ENCODE data around the gene PRMT1. TPM values are rescaled to one million over a fixed set of nuclear protein-coding genes. Genes with fewer than 3 reads are reported as not detected.

Gene PRMT1
- total and polyA plus RNA-seq, 8 donors, result 27.2 to 98.7 (median 46.8) TPM

- no peaks in the 10 kb centered on the region for H3K9me3 ChIP-seq
- no peak for FAIRE-seq
- no peaks in the 10 kb centered on the region for H3K27me3 ChIP-seq
- H3K36me3 ChIP-seq, result no peaks in the 10 kb centered on the region
- H3K27ac ChIP-seq, result no peak overlapping the region
- WGBS, 2 donors, result 79 to 85% methylated on average over 6 of the region's 6 CpGs
- no peak for TF ChIP-seq CTCF (IDR thresholded peaks at IDR 0.05)
- intact Hi-C loops (cut with DNase I), result no loop called here
- no peaks in the 10 kb centered on the region for H3K4me1 ChIP-seq
- no peak overlapping the region for H3K4me3 ChIP-seq
- ATAC-seq, result no peak
- no peak for DNase-seq
Observed at GRCh38 chr19:49696115-49696514, 19.0 kb downstream of the PRMT1 start.

DNA sequence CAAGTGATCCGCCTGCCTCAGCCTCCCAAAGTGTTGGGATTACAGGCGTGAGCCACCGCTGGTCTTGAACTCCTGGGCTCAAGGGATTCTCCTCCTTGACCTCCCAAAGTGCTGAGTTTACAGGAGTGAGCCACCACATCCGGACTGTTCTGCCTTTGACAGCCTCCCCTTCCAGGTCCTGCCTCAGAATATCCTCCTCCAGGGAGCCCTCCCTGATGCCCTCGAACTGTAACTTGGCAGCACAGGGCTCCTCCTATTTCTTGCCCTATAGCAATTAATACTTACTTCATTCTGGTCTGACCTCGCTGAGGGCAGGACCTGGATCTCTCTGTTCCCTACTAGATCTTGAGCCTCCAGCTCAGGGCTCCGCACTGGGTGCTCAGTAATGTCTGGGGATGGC, 19.8 kb downstream of the PRMT1 start:
- no peak overlapping the region for H3K4me3 ChIP-seq
- H3K27ac ChIP-seq, result no peak overlapping the region
- H3K4me1 ChIP-seq, result no peaks in the 10 kb centered on the region
- TF ChIP-seq CTCF (IDR thresholded peaks at IDR 0.05), result no peak
- H3K36me3 ChIP-seq, result no peaks in the 10 kb centered on the region
- ATAC-seq (no peak), FAIRE-seq (no peak), DNase-seq (no peak)
- 78 to 82% methylated on average over 7 of the region's 7 CpGs for WGBS, 2 donors
- no peaks in the 10 kb centered on the region for H3K27me3 ChIP-seq
- intact Hi-C loops (cut with DNase I), result no loop called here
- H3K9me3 ChIP-seq, result no peaks in the 10 kb centered on the region

DNA sequence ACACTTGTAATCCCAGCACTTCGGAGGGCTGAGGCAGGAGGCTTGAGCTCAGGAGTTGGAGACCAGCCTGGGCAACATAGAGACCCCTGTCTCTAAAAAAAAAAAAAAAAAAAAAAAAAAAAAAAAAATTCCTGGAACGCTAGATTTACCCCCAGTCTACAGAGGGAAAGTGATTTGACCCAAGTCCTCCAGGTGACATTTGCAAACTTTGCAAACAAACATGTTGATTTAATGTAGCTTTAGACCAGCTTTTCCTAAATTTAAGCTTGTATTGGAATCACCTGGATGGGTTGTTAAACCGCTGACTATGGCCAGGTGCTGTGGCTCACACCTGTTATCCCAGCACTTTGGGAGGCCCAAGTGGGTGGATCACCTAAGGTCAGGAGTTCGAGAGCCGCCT, 22.3 kb downstream of the PRMT1 start:
- Histone ChIP-seq H3K36me3 (no peaks in the 10 kb centered on the region), H3K27me3 (no peaks in the 10 kb centered on the region), H3K4me1 (no peaks in the 10 kb centered on the region), H3K9me3 (no peaks in the 10 kb centered on the region), H3K27ac (no peak overlapping the region), H3K4me3 (no peak overlapping the region)
- no peak for ATAC-seq
- TF ChIP-seq CTCF (IDR thresholded peaks at IDR 0.05), result no peak
- intact Hi-C loops (cut with DNase I), result no loop called here
- no peak for FAIRE-seq
- WGBS, 2 donors, result 76 to 91% methylated on average over 5 of the region's 5 CpGs
- DNase-seq, result no peak

- 45 to 52% methylated on average over 11 of the region's 11 CpGs for WGBS, 2 donors
- intact Hi-C loops (cut with DNase I), result no loop called here
- H3K9me3 ChIP-seq, result no peaks in the 10 kb centered on the region
- no peaks in the 10 kb centered on the region for H3K4me1 ChIP-seq
- H3K4me3 ChIP-seq, result no peak overlapping the region
- no peak for DNase-seq
- no peak overlapping the region for H3K27ac ChIP-seq
- no peaks in the 10 kb centered on the region for H3K27me3 ChIP-seq
- no peak for ATAC-seq
- no peak for FAIRE-seq
- TF ChIP-seq CTCF (IDR thresholded peaks at IDR 0.05), result no peak
- no peaks in the 10 kb centered on the region for H3K36me3 ChIP-seq
Observed at GRCh38 chr19:49700563-49700962, 23.5 kb downstream of the PRMT1 start.

DNA sequence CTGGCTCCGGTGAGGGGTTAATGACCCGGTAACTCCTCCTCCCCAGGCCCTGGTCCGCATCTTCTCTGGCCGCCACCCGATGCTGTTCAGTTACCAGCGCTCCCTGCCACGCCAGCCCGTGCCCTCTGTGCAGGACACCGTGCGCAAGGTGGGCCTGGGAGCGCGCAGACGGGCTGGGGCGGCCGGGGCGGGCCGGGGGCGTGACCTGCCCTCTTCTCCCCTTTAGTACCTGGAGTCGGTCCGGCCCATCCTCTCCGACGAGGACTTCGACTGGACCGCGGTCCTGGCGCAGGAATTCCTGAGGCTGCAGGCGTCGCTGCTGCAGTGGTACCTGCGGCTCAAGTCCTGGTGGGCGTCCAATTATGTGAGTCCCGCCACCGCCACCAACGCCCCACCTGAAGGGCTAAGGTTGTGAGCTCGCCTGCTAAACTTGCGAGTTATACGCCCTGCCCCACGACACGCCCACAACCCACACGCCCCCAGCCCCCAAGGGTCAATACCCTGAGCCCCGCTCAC, 24.3 kb downstream of the PRMT1 start:
- intact Hi-C loops (cut with DNase I), result no loop called here
- TF ChIP-seq CTCF (IDR thresholded peaks at IDR 0.05), result no peak
- no peaks in the 10 kb centered on the region for H3K4me1 ChIP-seq
- no peaks in the 10 kb centered on the region for H3K36me3 ChIP-seq
- ATAC-seq (no peak), DNase-seq (no peak), FAIRE-seq (no peak)
- H3K27me3 ChIP-seq, result no peaks in the 10 kb centered on the region
- 20 to 24% methylated on average over 40 of the region's 40 CpGs for WGBS, 2 donors
- H3K9me3 ChIP-seq, result no peaks in the 10 kb centered on the region
- no peak overlapping the region for H3K4me3 ChIP-seq
- H3K27ac ChIP-seq, result no peak overlapping the region
